AG08395 (cell line): ENCODE results near the gene IQCN.

Experiments
- DNase-seq: peaks from one replicate; pipeline ENCODE4 v3.0.0; 2012; ENCODE audit warnings: mixed read lengths, low spot score

IQCN gene

GRCh38 chr19:18274219-18274780 lies at the start of gene IQCN:
TSS of gene IQCN (minus strand) at chr19:18274452. CDS start at chr19:18269478, 4,974 bp downstream.
- DNase-seq, result no peak

GRCh38 chr19:18322759-18323460 lies 48.7 kb upstream of the IQCN start, which contains the start of gene LSM4:
TSS of gene LSM4 (minus strand) at chr19:18323076. CDS start at chr19:18323020, 56 bp downstream.
- peak; percentile 99 for DNase-seq

GRCh38 chr19:18322318-18322758 lies 48.1 kb upstream of the IQCN start:
- DNase-seq, result peak; percentile 75

GRCh38 chr19:18321734-18322102 lies 47.5 kb upstream of the IQCN start:
- DNase-seq, result no peak

- no peak for DNase-seq
Observed at GRCh38 chr19:18320865-18321733, 46.8 kb upstream of the IQCN start.

GRCh38 chr19:18319591-18320135 lies 45.4 kb upstream of the IQCN start:
- no peak for DNase-seq

- DNase-seq, result no peak
Observed at GRCh38 chr19:18317961-18318800, 43.9 kb upstream of the IQCN start.

GRCh38 chr19:18313398-18313797 lies 39.1 kb upstream of the IQCN start:
- no peak for DNase-seq

GRCh38 chr19:18312092-18312534 lies 37.9 kb upstream of the IQCN start:
- no peak for DNase-seq

- DNase-seq, result no peak
Observed at GRCh38 chr19:18311502-18312091, 37.3 kb upstream of the IQCN start.

- DNase-seq, result no peak
Observed at GRCh38 chr19:18310966-18311365, 36.7 kb upstream of the IQCN start.

GRCh38 chr19:18310118-18310909 lies 36.1 kb upstream of the IQCN start:
- DNase-seq, result no peak

- DNase-seq, result no peak
Observed at GRCh38 chr19:18309525-18310064, 35.3 kb upstream of the IQCN start.

- DNase-seq, result no peak
Observed at GRCh38 chr19:18308948-18309325, 34.7 kb upstream of the IQCN start.

- no peak for DNase-seq
Observed at GRCh38 chr19:18308051-18308947, 34.0 kb upstream of the IQCN start.

GRCh38 chr19:18307271-18307681 lies 33.0 kb upstream of the IQCN start:
- DNase-seq, result no peak

- no peak for DNase-seq
Observed at GRCh38 chr19:18306888-18307260, 32.6 kb upstream of the IQCN start.

- no peak for DNase-seq
Observed at GRCh38 chr19:18306209-18306887, 32.1 kb upstream of the IQCN start.
